ENCODE results near the gene EFNA5.
"Not testable (repeated sequence)": the region's sequence is repeated elsewhere in the genome, so short reads cannot be mapped to it uniquely, and the experiment has no call there.

Gene EFNA5

DNA sequence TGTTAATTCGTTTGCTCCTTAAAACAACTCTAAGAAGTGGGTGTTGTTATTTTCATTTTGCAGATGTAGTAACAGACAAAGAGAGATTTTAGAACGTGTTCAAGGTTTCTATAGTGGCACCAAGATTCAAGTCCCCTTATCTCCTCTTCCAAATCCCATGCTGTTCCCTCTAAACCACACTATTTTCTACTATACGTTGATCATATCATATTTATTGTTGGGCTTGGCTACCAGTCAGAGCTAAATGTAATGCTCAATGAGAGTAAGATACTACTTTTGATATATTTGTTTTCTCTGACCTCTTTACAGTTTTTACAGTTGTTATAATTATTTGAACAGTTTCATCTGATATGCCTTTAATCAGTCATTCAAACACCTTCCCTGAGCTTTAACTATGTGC lies 212.9 kb downstream of the EFNA5 start:
- no peak for DNase-seq (ENCODE audit: low read depth)

DNA sequence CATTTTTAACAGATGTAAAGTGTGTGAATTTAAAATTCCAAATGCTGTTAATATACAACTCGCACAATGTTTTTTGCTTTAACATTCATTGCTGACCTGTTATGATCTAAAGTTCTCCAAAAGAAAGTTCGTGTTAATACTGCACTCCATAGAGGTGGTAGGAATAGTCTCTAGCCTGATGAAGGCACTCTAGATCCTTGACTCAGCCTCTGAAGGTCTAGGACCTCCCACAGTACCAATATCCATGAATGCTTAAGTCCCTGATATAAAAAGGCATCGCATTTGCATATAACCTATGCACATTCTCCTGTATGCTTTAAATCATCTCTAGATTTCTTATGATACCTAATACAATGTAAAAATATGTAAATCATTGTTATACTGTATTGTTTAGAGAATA lies 213.6 kb downstream of the EFNA5 start:
- DNase-seq (ENCODE audit: low read depth): no peak

DNA sequence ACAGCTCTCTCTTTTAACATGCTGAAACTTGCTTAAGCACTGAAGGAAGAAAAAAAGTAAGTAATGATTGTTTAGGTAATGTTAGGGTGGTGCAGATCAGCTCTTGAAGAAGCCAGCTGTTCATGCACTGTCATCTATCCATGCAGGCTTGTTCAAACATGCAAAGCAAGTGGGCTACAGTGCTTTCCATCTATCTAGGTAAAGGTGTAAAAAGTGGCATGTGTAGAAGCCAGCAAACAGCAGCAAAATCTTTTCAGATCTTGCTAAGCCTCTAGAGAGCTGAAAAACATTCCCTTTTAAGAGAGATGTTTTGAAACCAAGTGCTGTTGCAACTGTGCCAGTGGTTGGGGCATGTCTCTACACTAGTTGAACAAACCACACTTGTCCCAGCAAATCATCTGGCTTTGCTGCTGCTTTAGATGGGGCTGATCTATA lies 214.4 kb downstream of the EFNA5 start:
- DNase-seq (ENCODE audit: low read depth): no peak

DNA sequence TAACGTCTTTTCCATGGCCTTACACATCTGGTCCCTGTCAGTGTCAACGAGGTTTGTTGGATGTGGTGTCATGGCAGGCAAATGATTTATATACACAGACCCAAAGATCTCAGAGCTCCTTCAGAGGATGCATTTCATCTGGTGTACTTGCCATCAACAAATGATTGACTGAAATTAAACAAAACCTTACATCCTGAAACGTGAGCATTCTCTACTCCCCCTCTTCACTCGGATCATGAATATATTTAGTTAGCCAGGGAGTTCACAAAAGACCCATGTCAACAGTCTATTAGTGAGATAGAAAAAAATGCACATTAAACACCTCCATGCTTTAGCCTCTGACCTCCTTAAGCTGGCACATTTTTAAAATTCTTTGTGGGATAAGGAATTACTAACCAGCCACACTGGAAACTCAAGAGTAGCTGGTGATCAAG lies 215.6 kb downstream of the EFNA5 start:
- DNase-seq (ENCODE audit: low read depth): no peak

DNA sequence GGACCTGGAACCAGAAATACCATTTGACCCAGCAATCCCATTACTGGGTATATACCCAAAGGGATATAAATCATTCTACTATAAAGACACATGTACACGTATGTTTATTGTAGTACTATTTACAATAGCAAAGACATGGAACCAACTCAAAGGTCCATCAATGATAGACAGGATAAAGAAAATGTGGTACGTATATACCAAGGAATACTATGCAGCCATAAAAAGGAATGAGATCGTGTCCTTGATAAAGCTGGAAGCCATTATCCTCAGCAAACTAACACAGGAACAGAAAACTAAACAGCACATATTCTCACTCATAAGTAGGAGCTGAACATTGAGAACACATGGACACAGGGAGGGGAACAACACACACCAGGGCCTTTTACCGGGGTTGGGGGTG lies 218.9 kb downstream of the EFNA5 start:
- DNase-seq (ENCODE audit: low read depth): not testable (repeated sequence)

DNA sequence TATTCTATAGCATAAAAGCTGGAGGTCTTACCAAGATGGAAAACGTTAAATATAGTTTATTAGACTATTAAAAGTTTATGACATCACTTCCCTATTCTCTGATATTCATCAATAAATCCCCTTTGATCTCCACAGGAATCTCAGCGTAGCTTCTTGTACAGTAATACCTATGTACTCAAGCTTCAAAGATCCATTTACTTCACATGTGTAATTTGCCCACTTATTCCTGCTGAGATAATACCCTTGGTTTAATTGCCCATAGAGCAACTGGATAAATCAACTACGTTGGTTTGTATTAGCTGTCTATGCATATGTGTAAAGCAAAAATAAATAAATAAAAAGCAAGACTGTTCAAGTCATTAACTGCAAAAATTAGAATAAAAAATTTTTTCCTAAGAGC lies 219.7 kb downstream of the EFNA5 start:
- no peak for DNase-seq (ENCODE audit: low read depth)

DNA sequence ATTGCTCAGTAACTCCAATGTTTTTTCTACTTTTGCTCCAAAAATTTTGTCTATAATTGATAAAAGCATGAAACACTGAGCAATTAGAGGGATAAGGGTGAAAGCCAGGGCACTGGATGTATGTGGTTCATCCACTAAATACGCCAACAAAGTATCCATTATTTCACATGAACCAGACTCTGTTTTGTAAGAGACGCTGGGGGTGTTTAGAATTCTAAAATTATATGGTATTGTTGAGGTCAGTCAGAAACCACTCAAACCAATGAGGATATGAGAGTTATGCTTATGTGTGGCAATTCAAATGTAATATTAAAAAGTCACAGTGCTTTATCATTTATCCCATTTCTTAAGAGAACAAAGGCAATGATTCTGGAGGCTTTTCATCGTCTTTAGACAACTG lies 220.2 kb downstream of the EFNA5 start:
- DNase-seq (ENCODE audit: low read depth): no peak

DNA sequence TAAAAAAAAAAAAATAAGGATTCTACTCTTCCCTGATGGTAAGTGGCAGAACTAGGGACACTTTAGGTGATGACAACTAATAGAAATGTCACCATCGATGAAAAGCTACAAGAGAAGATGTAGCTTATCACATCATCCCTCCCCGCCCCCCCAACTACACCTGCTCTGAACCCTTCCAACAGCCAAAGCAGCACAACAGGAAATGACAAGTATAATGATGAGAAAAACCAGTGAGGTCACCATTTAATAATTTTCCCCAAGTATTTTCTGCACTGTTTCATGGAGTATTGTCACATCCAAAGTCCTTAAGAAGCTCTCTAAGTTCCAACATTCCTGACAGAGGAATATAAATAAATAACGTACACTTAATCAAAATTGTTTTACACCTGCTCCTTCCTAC lies 221.4 kb downstream of the EFNA5 start:
- no peak for DNase-seq (ENCODE audit: low read depth)

DNA sequence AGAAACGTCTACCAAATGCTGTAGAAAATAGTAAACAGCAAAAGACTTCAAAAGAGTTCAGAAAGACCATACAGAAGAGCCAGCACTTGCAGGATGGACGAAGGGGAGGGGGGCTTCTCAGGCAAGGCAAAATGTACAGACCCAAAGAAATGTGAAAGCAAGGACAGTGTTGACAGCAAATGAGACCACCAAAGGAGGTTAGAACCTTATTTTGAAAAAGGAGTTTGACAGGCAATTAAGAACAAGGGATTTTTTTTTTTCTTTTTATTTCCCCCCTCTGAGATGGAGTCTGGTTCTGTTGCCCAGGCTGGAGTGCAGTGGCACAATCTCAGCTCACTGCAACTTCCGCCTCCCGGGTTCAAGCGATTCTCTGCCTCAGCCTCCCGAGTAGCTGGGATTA lies 223.2 kb downstream of the EFNA5 start:
- no peak for DNase-seq (ENCODE audit: low read depth)

DNA sequence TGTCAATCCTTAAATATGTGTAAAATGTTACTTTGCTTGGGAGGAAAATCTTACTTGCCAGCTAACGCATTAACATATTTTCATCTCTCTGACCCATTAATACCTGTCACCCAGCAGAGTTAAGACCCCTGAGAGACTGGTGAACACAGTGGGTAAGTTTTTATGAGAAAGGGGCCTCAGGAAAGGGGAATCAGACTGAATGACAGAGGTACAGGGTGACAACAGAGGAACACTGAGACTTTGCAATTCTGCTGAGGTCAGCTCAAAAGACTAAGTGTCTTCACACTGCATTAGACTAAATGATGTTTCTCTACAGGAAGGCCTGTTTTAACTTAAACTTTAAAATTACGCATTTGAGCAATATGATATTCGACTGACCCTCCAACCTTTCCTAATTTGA lies 223.8 kb downstream of the EFNA5 start:
- DNase-seq (ENCODE audit: low read depth): no peak

DNA sequence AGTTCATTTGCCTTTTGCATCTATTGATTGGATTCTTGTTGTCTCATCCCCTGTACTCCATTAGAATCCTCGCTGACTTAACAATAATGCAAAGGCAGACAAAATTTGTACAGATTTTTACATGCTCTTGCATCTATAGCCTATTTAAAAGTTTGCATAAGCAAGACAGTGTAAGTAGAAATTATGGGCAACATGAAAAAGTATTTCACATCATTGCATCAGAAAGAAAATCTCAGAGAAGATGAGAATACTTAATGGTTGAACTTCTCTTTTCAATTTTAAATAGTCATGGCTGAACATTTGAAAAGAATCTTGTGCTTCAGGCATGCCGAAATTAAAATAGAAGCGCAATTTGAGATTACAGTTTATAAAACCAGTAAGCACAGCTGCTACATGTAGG lies 226.4 kb downstream of the EFNA5 start:
- no peak for DNase-seq (ENCODE audit: low read depth)

DNA sequence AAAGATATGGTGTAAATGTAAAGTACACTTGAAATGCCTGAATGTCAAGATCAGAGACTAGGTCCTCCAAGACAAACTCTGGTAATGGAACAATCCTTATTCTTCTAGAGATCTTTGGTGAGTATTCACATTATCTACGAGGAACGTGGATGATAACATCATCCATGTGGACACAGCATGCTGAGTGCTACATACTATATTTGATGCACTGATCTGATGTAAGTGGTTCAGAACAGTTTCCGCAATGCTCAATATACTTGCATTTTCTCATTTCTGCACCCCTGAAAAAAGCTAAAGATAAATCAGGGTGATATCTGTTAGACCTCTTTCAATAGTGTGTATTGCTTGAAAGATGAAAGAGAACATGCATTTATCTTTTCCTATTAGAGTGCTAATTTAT lies 226.8 kb downstream of the EFNA5 start:
- no peak for DNase-seq (ENCODE audit: low read depth)

DNA sequence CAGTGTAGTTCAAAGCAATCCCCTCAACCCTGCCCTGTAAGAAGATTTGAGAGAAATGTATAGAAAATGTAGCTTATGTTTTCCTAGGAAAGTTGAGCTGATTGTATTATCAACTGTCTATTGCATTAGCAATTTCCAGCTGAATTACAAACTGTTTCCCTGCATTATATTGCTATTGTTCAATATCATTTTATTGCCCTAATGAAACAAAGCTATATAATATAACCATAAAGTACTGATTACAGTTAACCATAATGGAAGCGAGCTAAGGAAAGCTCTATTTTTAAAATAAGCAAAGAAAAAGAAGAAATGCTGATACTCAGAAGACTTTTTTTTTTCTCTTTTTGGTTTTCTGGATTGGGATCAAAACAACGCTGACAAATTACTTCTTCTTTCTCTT lies 228.3 kb downstream of the EFNA5 start:
- no peak for DNase-seq (ENCODE audit: low read depth)

DNA sequence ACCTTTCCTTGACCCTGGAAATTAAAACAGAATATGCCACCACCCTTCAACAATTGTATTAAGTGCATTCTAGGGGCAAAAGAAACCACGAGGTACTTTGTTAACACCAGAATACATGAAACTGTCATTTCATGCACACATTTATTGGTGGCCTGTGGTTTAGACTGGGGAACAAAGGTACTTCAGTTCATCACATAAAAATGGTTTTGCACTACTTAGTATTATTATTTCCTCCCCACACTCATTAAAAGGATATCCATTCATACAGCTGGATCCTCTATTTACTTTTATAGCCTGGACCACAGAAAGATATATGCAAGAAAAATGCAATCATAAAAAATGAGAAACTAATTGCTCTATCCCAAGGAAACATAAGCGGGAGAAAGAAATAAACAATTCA lies 230.9 kb downstream of the EFNA5 start:
- no peak for DNase-seq (ENCODE audit: low read depth)

DNA sequence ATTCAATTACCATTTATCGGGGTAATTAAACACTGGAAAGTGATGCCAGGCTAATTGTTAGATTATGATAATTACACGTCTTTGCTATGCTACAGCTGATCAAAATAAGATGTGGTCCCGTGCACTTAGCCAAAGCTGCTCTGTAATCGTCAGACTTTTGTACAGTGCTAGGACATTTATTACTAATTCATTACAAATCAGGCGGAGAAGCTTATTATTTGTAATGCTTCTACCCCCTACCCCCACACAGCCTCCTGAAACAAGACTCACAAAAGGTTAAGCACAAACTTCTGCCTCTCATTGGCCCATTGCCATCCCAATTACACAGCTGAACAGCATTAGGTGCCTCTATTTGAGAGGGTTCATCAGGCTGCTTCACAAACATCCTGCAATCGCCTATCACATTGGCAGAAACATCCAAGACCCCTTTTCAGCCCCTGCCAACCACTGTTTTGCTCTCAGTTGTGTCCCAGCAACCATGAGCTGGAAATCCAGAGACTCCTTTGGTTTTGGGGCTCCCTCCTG lies 232.7 kb downstream of the EFNA5 start:
- DNase-seq (ENCODE audit: low read depth): no peak

DNA sequence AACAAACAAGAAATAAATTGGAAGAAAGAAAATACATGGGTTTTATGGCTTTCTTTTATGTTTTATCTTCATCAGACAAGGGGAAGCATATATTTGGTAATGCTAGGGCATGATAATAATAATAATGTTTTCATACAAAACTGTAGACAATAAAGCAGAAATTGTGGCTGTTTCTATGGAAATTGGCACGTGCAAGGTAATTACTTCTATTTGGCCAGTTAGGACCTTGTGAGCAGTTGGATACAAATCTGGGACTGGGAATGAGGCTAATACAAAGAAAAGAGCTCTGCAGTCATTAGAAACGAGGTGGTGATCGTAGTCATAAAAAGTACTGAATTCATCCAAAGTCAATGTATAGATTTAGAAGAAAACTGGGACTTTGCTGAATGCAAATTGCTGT lies 233.6 kb downstream of the EFNA5 start:
- no peak for DNase-seq (ENCODE audit: low read depth)

DNA sequence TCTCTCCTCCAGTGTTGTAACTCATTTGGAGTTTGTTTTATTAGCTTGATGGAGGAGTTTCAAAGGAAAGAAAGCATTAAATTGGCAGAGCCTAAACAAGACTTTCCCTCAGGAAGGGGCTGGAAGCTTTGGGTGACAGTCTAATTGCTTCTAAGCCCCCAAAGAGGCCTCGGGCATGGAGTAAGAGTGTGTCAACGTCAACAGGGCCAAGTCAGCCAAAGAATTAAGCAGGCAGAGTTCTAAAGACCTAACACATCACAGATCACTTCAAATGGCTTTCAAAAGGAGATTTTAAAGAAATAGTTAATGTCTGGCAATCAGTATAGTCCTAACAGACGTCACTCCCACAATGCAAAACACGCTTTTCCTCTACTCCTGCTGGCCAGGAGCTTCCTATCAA lies 234.5 kb downstream of the EFNA5 start:
- DNase-seq (ENCODE audit: low read depth): no peak

DNA sequence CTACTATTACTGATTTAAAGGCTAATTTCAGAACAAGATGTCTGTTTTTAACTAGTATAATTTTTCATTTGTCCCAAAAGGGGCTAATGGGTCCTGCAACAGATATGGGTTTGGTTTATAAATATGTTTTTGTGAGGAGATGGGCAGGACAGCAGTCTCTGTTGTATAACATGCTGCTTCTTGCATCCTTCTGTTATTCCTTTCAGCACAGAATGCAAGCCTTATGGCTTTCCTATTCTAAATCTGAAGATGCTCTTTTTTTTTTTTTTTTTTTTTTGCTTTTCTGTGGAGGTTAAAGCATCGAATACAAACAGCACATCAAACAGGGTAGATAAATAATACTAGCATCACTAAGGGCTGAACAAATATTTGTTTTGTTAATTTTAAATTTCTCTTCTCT lies 235.7 kb downstream of the EFNA5 start:
- DNase-seq (ENCODE audit: low read depth): no peak

DNA sequence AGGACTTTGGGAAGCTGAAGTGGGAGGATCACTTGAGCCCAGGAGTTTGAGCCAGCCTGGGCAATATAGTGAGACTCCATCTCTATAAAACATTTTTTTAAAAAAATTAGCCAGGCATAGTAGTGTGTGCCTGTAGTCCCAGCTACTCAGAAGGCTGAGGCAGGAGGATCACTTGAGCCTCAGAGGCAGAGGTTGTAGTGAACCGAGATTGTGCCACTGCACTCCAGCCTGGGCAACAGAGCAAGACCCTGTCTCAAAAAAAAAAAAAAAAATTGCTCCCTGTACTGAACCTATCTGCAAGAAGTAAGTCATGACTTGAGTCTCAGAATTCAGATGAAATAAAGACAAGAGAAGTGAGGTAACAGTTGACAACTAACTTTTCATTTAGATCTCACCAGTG lies 237.1 kb downstream of the EFNA5 start:
- not testable (repeated sequence) for DNase-seq (ENCODE audit: low read depth)

DNA sequence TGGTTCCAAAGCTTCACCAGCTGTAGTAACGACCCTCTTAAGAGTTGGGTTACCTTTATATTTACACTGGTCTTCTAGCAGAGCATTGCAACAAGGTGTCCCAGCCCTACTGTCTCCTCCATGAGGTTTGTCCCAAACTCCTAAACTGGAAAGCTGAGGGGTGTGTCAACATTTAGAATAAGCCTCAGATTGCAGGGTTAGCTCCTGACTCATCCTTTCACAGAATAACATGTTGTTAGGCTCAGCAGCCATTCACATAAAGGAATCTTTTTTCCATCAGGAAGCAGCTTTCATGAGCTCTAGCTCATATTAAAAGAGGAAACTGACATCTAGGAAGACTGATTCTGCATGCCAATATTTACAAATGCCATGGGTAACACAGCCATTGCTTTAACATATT lies 238.7 kb downstream of the EFNA5 start:
- no peak for DNase-seq (ENCODE audit: low read depth)

DNA sequence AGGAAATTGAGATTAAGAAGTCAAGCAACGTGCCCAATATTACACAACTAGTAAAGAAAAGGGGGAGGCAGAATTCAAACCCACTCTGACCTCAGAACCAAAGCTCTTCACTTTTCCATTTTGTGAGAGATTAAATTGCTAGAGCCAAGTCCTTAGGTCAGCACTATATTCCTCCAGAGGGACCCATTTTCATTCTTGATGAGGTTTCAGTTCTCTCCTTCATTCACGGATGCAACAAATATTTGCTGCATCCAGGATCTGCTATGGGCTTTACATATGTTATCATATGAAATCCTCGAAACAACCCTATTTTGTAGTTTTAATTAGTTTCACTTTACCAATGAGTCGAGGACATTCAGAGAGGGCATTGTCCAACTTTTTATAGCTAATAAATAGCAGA lies 239.2 kb downstream of the EFNA5 start:
- DNase-seq (ENCODE audit: low read depth): no peak

DNA sequence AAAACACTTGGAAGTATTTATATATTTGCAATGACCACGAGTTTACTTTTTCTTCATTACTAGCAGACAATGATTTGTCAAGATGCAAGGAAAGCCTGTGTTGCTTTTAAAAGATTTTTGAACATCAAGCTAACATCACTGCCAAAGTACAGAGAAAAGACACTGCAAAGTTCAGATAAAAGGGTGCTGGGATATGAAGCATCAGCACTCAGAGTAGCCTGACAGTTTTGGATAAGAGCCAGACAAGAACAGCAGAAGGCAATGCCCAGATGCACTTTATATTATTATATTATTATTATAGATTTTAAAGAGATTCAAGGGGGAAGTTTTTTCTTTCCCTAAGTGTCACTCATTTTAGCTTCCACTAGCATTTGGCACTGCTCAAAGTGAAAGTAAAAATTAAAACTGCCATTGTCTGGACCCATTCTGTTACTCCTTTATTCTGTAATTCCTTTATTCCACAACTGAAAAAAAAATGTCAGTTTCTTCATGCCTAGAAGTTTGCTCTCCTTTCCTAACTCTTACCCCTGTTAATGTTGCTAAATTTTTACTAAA lies 240.6 kb downstream of the EFNA5 start:
- no peak for DNase-seq (ENCODE audit: low read depth)

DNA sequence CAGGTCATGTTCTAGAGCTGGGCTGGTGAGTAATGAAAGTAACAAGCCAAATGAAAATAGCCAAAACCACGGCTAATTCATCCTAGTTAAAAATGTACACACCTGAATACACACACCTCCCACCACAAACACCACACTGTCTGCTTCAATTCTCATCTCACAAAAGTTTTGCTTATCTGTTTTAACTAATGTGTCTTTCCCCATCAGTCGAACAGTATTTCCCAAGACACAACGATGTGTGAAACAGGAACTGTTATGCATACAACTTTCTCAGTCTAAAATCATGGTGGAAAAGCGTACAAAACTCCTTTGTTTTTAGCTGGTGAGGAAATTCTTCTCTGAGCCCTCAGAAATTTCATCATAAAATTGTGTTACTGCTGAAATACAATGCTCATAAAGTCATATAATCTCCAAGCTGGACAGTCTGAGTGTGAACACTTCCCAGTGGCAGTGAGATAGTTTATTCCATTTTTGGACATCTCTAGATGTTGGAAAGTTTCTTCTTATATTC lies 242.4 kb downstream of the EFNA5 start:
- DNase-seq (ENCODE audit: low read depth): no peak

DNA sequence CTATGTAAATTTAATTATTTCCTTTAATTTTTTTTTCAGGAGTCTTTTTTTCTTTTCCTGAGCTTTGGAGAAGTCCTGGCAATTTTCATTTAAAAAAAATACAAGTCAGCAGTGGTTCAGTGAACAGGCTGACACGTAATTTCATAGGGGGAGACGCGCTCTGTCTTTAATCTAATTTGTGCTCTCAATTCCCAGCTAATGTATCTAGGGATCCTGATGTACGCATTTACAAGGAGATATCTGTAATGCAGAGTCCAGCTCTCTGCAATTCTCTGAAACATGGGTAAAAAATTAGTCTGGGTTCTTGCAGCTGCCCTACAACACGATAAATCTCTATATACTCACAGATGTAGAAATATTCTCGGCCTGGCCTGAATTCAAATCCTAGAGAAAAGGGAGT lies 243.9 kb downstream of the EFNA5 start:
- no peak for DNase-seq (ENCODE audit: low read depth)

DNA sequence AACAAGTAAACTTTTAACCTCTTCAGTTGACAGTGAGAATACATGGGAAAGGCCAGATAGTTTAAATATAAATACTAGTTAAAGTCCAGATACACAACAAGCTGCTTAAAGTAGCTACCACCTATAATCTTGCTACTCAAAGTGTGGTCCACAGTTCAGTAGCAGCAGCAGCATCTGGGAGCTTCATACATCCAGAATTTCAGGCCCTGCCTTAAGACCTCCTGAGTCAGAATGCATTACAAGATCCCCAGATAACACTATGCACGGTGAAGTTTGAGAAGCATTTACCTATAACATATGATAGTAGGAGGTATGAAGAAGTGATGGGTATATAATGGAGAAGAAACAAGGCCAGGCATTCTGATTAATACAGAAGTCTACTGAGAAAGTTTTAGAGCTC lies 244.5 kb downstream of the EFNA5 start:
- no peak for DNase-seq (ENCODE audit: low read depth)
